Stimulated activated CD4-positive, alpha-beta T cell treated with anti-CD3 and anti-CD28 coated beads, Interleukin-15, amount 100 ng/mL, for 1 hour (primary cell): ENCODE data around the gene MGST2.
"Not testable (repeated sequence)": the region's sequence is repeated elsewhere in the genome, so short reads cannot be mapped to it uniquely, and the experiment has no call there.

Experiments
- DNase-seq, 2 donors: peaks; one replicate each; pipeline ENCODE4 v3.0.0-alpha.2; 2020; ENCODE audit warnings: low read depth in 1 of 2, low spot score in 1 of 2

The MGST2 gene

DNA sequence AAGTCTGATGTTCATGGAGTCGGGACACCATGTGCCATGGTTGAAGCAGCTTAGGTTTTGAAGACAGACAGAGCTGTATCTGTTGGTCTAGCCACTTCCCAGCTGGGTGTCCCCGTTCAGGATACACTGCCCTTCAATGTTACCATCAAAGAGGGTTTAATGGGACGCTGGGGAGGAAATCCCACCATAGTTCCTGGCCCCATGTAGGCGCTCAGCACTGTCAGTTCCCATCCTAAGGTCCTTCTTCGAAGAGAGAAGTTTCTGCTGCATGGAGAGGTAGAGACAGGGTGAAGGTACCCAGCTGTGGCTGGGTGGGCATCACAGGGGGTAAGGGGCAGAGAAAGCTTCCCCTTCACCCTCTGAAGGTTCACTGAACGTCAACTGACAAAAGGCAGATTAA, 3.7 kb downstream of the MGST2 start:
- DNase-seq = no peak

DNA sequence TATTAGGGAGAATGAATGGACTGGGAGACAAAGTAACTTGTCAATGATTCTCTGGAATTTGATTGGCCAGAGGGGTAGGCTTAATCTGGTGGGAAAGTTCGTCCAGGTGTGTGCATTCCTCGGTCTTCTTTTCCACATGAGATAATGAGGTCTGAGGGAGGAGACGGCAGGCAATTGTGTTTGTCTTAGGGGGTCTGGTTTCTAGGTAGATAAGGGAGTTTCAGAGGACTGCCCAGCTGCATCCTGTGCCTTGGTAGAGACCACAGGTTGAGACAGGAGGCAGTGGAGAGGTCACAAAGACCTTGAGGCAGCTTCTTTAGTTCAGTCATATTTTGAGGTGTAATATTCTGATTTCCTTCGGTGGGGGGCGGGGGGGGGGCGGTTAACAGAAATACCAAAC, 4.3 kb downstream of the MGST2 start:
- DNase-seq = no peak

DNA sequence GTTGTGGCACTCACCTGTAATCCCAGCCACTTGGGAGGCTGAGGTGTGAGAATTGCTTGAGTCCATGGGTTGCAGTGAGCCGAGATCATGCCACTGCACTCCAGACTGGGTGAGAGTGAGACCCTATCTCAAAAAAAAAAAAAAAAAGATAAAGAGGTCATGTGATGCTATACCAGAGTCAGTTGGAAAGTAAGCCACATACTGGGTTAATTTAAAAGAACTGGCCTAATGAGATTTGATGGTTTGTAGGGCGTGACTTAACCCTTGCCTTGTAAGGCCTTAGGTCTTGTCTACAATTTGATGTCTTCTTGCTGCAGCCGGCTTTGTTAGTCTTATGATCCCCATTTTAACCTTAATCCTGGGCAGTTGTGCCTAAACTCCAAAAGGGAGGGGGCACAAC, 5.2 kb downstream of the MGST2 start:
- DNase-seq = no peak

DNA sequence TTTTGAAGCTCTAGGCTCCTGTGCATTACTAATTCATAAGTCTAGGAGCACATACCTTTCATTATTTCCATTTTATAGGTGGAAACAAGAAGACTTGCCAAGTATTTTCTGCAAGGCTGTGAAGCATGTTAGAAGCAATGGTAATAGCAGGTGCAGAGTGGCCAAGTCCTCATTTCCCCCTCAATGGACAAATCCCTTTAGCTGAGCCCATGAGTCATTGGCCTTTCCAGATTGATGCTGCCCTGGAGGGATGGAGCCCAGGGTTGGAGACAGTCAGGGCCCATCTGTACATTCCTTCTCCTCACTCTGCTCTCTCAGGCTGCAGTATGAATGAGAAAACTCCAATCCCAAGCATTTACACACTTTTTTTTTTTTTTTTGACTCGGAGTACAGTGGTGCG, 6.6 kb downstream of the MGST2 start:
- DNase-seq = no peak

DNA sequence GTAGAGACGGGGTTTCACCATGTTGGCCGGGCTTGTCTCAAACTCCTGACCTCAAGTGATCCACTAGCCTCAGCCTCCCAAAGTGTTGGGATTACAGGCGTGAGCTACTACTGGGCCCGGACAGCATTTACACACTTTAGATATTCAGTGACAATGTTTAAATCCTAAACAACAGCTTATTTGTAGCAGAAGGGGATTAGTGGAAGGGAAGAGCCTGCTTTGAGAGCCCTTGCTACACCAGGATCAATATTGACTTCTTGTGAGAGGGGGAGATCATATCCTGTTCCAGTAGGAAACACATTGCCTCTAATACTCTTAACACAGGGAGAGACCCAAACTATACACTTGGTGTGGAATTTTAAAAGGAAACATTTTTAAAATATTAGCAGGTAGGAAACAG, 7.1 kb downstream of the MGST2 start:
- DNase-seq = no peak

DNA sequence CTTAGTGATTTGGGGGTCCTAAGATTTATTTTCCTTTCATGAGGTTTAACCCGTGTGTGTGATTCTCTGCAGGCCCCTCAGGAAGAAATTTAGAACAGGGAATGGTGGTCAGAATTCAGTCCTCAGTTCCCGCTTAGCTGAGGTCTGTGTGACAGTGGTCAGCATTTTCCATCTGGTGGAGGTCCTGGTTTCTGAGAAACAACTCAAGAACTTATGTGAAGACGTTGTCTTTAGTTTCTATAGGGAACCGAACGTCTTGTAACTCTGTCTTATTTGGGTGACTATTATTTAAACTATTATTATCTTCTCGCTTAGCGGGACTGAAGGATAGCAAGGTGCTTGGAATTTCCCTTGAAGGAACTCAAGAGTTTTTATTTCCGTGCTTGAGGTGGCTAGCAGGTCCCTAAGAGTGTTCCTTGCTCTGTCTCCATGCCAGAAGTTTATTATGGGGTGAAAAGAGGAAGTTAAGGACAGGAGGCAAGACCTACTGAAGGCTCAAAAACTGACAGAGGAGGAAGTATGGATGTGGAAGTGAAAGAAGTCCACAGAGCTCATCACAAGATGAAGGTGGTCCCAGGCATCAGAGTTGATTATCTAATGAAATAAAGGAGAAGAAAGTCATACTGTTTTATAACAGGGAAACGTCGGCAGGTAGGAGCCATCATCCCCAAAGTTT, 9.4 kb downstream of the MGST2 start:
- no peak for DNase-seq

DNA sequence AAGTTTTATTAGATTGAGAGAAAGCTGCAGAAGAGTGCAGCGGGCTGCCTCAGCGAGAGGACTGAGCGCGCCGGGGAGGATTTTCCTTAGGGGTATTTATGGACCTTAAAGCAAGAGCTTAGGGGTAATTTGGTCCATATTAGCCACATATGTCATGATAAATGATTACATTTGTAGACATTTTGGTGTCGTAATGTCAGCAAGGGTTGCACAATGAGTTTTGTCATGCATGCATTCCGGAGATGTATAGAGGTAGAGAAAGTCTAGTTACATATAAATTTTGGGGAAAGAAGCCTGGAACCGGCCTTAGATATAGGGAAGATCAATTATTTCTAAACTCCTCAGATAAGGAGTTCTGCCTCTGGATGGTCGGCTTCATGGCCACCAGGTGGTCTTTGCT, 10.0 kb downstream of the MGST2 start:
- DNase-seq = no peak

DNA sequence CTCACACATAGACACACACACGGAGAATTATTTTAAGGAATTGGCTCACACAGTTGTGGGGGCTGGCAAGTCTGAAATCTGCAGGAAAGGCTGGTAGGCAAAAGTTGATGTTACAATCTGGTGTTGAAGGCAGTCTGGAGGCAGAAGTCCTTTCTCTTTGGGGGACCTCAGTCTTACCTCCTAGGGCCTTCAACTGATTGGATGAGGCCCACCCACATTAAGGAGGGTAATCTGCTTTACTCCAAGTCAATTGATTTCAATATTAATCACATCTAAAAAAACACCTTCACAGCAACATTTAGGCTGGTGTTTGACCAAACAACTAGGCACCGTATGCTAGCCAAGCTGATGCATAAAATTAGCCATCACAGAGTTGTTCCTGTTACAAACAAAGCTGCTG, 10.7 kb downstream of the MGST2 start:
- DNase-seq = no peak

DNA sequence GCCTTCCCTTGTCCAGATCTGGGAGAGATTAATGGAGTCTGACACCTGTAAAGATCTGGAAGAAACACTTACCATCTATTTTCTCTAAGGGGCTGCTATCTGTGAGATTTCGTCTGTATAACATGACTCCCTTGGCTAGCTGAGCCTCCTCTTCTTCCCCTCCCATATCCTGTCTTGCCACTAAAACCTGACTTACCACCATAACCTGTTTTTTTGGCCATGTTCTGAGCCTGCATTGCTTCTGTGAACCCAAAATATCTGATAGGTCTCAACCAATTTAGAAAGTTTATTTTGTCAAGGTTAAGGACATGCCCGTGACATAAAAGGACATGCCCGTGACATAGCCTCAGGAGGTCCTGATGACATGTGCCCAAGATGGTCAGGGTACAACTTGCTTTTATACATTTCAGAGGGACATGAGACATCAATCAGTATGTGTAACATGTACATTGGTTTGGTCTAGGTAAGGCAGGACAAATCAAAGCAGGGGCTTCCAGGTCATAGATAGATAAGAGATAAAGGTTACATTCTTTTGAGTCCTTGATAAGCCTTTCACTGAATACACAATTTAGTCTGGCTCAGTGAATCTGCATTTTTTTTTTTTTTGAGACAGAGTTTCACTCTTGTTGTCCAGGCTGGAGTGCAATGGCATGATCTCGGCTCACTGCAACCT, 11.4 kb downstream of the MGST2 start:
- no peak for DNase-seq

DNA sequence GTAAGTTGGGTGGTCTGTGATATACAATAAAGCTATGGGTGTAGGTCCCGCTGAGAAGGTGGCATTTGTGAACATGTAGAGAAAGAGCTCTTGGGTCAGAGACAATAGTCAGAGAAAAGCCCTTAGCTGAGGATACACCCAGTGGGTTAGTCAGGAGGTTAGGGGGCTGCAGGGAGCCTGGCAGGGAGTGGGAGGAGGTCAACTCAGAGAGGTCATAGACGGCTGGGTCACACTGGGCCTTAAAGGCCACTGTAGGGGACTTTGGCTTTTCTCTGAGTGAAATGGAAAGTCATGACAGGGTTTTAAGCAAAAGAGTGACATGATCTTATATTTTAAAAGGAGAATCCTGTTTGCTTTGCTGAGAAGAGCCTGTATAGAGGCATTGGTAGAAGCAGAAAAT, 16.7 kb downstream of the MGST2 start:
- DNase-seq = no peak

DNA sequence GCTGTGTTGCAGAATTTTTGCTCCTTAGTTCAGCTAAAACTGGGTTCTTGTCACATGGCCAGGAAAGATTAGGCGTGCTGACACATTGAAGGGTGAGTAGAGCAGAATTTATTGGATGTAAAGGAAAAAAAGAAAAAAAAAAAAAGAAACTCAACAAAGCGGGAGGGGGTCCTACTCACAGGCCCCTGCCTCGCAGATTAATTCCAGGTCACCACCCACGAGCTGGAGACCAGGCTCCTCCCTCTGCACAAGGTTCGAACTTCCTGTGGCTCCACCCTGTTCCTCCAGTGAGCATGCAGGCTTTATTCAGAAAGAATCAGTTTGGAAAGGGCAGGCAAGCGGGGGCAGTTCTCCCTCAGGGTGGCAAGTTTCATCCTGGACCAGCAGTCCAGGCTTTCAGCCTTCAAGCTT, 17.1 kb downstream of the MGST2 start:
- no peak for DNase-seq

DNA sequence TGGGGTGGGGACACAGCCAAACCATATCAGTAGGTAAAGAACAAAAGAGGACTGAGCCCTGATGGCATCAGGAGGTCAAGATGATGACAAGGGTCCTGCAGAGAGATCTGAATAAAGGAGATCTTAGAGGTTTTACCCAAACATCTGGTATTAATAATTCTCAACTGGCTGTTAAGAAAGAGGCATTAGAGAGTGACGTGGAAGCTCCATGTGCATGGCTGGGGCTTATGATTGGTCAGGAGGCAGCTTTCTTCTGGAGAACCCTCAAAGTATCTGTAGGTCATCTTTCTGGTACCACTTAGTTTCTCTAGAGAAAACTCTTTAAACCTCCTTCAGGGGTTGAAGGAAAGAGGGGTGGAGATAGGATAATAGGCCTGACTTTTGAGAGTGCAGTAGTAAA, 18.7 kb downstream of the MGST2 start:
- no peak for DNase-seq

DNA sequence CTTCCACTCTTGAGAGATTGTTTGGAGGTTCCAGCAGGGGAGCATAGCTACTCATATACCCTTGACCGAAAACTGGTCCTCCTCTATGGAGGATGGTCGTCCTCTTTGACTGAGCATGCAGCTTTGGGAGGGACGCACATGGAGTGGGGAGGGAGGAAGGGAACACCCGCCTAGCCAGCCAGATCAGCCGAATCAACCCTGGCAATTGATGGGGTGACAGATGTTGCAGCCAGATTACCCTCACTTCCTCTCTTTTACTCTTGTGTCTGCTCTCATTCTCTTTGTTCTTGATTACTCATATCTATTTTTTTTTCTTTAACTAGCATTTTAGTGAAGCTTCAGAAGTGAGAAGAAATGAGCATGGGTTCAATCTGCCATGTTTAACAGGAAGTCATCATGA, 19.6 kb downstream of the MGST2 start:
- DNase-seq = no peak

DNA sequence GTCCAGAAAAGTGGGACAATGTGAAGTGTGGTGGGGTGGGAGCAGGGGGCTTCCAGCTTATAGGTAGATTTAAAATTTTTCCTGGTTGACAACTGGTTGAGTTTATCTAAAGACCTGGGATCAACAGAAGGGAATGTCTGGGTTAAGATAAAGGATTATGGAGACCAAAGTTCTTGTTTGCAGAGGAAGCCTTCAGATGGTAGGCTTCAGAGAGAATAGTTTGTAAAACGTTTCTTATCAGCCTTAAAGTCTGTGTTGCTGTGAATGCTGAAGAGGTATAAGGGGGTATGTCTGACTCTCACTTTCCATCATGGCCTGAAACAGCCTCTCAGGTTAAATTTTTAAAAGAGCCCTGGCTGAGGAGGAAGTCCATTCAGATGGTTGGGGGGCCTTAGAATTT, 20.5 kb downstream of the MGST2 start:
- DNase-seq = no peak

DNA sequence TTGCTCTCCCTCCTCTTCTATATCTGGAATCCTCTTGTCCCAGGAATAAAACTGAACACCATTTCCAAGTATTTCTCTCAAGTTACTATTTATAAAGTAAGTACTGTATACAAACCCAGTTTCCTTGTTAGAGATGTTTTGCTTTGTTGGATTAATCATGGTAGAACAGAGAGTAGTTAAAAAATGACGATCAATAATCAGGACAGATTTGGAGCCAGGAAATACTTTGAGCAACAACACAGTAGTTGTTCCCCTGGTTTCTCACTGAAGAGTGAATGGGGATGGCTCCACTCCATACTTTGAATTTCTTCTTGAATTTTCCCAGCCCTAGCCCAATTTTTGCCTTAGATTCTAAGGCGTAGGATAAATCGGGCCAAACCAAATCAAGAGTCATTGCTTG, 21.4 kb downstream of the MGST2 start:
- DNase-seq = no peak

DNA sequence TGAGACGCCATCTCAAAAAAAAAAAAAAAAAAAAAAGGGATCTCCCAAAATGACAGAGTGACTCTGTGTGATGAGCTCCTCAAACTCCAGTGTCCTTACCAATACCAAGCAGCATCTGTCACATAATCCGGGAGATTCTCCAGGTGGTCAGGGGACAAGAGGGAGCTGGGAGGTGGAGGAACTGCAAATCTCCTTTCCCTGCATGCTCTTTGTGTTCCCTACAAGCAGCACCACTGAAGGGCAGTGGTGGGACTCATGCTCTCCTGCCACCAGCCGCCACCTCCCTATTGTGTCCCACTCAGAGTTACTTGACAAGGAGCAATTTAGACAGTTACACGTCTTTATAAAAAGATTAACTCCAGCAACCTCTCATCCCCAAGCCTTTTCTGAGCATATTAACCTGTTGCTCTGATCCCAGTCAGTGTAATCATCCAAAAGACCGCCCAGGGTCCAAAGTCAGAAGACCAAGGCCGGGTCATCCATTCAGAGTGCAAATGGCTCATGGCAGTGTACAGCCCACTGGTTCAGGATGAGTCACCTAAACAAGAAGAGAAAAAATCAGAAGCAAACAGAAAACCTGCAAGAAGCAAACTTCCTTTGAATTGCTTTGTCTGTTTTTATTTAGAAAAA, 23.6 kb downstream of the MGST2 start:
- DNase-seq = no peak

DNA sequence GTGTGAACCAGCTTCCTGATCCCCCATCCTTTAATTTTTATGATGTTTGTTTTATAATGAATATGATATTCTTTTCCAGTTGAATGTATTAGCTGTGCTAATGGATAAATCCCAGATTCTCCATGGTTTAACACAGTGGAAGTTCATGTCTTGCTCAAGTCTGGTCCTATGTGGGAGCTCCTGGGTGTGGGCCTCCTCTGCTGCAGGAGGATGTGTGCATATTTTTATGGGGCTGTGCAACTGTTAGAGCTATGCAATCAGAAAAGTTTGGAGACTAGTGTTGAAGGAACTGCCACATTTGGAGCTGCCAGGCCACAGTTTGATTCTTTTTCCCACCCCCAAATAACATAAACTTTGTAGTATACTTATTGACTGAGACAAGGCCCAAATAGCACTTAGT, 24.8 kb downstream of the MGST2 start:
- DNase-seq = no peak

DNA sequence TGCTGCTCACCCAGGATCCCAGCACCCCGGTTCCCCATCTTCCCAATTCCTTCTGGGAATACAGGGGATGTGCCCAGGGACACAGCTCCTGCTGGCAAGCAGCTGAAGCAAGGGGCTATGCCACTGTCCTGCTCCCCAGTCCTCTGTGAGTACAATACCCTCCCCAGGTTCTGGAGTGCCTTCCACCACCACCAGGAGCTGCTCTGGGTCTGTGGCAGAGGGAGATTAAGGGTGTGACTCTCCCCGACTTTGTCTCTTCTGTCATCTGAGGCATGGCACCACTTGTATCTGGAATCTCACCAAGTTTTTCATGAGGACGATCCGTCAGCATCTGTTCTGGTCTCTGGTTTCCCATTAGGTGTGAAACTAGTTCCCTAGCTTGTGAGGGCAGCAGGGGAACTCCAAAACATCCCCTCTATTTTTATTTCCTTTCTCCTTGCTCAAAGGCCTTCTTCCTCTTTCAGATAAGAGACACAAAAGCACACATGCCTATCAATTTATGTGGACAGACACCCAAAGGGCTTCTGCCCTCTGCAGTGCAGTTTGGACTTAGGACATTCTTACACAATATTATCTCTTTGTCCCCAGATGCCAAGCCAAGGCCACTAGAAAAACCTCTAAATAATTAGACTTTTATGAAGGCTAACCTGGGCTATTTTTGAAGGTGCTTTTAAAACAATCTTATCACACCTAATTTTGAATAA, 26.8 kb downstream of the MGST2 start:
- no peak for DNase-seq

DNA sequence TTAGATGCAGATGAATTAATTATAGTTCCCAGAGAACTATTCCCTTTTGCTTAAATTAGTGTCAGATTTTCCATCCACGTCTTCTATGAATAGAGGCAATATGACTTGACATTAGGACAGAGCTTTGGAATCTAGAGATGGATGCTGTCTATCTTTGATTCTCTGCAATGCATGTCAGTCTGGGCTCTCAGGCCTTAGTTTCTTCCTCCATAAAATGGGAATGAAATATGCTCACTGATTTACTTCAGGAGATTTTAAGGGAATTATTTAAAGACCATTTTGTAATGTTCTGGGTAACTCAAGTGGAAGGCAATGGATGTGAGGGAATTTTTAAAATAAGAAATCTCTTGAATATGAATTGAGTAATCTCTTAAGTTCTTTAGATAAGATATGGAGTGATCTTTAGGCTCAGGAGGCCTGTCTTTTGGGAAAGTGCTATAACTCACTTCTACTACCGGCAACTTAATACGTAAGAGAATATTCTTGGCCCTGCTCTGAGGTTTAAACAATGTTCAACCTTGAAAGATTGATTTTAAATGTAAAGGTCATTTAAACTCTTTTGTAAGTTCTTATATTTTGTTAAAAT, 29.0 kb downstream of the MGST2 start:
- DNase-seq = no peak

DNA sequence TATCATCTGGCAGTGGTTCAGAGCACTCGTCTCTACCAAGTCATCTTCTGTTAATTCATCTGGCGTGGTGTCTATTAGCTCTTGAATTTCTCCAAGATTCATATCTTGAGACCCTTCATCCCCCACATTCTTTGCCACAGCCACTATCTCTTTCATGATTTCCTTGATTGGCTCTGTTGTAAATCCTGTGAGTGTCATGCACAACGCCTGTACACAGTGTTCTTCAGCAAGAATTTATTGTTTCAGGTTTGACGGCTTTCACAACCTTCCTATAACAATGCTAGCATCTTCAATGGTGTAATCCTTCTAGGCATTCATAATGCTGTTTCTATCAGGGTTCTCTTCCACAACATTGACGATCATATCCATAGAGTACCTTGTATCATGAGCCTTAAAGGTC, 30.9 kb downstream of the MGST2 start:
- DNase-seq = no peak

DNA sequence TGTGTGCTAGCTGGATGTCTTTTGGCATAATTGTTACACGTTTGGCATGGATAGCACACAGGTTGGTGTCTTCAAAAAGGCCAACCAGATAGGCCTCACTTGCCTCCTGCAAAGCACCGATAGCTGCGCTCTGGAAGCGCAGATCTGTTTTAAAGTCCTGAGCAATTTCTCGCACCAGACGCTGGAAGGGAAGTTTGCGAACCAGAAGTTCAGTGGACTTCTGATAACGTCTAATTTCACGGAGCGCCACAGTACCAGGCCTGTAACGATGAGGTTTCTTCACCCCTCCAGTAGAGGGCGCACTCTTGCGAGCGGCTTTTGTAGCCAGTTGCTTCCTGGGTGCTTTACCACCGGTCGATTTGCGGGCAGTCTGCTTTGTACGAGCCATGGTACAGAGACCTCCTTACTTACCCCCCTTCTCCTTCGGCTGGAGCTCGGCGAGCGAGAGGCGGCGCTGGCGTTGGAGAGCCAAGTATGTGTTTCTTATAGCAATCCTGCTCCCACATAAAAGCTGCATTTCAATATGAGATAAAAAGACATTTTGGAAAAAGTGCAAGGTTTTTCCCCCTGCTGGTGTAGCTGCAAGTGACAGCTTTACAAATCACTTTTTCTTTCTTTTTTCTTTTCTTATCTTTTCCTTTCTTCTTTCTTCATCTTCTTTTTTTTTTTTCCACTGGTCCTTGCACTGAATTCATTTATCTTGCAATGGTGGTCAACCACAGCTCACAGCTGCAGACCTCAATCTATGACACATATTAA, 32.7 kb downstream of the MGST2 start:
- not testable (repeated sequence) for DNase-seq
